RWPE1 (cell line): ENCODE data around the gene COL27A1.

Experiments
- CTCF ChIA-PET: fragments of 350-600 bp; sonication (Branson Sonifier 250); formaldehyde crosslinking; extraction: SDS; loops from one replicate; lab custom pipeline; 2021; lab: Yijun Ruan, JAX
- POLR2A ChIA-PET: fragments of 400-600 bp; formaldehyde crosslinking; extraction: SDS; loops from one replicate; lab custom pipeline; 2020; ENCODE audit warnings: antibody characterized with exemption; ENCODE audit not compliant: low non-redundant PET; lab: Yijun Ruan, JAX
- DNase-seq: peaks from one replicate; pipeline ENCODE4 v3.0.0; 2012; ENCODE audit warnings: low spot score
- H3K27ac ChIP-seq: fragments of 450-650 bp; 2 replicates; pipeline ENCODE4 v1.5.1; 2017
- CTCF ChIP-seq: fragments of 450-650 bp; conservative IDR thresholded peaks from 2 replicates; pipeline ENCODE4 v1.5.1; 2017; ENCODE audit warnings: low read depth, mild to moderate bottlenecking

COL27A1 gene

DNA sequence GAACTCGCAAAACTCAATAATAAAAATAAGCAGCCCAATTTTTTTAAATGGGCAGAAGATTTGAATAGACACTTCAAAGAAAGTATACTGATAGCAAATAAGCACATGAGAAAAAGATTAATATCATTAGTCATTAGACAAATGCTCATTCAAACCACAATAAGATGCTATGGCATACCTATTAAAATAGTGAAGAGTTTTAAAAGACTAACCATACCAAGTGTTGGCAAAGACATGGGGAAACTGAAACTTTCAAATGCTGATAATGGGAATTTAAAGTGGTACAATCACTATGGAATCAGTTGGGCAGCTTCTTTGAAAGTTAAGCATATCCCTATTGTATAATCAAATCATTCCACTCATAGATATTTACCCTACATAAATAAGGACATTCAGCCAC lies 141.0 kb downstream of the COL27A1 start:
- H3K27ac ChIP-seq, result no peak overlapping the region
- no peak for DNase-seq
- CTCF ChIA-PET, result no interaction called here
- POLR2A ChIA-PET, result no interaction called here
- TF ChIP-seq CTCF, result no peak

DNA sequence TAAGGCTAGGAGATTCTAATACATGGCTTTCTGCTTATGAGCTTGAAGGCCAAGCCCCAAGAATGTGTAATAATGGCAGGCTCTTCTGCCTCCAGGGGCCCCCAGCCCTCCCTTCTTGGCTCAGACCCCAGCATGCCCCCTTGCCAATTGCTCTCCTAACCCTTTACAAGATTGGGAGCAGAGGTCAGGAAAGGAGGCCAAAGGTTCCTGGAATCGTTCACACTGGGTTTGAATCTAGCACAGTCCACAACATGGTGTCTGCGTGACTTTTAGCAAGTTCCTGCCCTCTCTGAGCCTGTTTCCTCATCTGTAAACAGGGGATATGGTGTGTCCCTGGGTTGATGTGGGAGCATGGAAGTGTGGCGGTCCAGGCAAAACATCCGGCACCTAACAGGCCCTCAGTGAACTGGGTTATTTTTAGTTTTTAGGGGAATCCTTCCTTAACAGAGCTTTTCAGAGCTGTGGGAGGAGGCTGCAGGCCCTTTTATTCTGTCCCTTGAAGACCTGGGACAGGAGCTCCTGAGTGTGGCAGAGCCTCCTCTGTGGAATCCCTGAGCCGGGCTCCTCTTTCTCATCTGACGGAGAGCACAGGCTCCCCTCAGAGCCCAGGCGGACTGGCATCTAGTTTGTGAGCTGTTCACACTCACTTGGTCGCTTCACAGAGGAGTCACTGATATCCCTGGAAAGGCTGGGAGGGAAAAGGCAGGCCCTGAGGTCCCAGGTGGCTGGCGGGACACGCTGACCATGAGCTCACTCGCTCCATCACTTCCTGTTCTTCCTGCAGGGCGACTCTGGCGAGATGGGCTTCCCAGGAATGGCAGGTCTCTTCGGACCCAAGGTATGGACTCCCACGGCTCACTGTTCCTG lies 144.2 kb downstream of the COL27A1 start:
- H3K27ac ChIP-seq, result no peak overlapping the region
- no peak for TF ChIP-seq CTCF
- ChIA-PET CTCF (interaction anchor here (0.6 to 2.8 kb wide), 3 partner anchors 9 to 191 kb away, joined by 3 to 15 read pairs (median 15); no protein-coding TSS in a partner anchor), POLR2A (no interaction called here)
- DNase-seq, result no peak

- POLR2A ChIA-PET, result no interaction called here
- CTCF ChIA-PET, result interaction anchor here (0.5 to 2.8 kb wide), 4 partner anchors 9 to 199 kb away, joined by 3 to 15 read pairs (median 10); no protein-coding TSS in a partner anchor
- no peak for DNase-seq
- H3K27ac ChIP-seq, result no peak overlapping the region
- TF ChIP-seq CTCF, result no peak
Measured at GRCh38 chr9:114300153-114300845, 145.0 kb downstream of the COL27A1 start.

DNA sequence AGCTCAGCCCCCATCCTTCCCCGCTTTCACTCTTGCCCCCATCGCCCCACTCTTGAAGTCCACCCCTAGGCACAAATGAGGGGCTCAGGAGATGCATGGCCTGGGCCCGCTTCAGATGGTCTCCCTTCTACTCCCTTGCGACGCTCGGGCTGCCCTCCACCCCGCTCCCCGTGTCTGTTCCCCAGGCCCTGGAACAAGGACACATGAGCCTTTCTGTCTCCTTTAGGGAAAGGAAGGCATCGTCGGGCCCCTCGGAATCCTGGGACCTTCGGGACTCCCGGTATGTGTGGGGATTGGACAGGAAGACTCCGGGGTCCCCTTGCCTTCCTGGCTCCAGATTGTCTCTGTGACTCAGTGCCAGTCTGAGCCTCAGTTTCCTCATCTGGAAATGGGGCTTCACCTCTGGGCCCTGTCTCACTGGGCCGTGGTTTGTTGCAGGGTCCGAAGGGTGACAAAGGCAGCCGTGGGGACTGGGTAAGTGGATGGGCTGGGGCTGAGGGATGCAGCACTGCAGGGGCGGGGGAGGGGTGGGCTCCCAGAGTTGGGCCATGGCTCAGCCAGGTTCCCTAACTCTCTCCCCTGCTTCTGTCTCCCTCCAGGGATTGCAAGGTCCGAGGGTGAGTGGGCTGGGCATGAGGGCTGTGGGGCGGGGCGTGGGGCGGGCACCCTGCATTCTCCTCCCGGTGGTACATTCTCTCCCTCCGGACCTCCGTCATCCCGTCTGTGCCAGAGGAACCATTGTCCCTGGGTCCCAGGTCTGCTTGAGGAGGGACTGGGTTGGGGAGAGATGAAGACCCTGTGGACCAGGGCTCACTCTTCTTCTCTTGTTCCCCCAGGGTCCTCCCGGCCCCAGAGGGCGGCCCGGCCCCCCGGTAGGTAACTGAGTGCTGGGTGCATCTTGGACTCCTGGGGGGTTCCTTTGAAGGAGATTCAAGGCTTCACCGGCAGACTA lies 145.8 kb downstream of the COL27A1 start:
- TF ChIP-seq CTCF, result no peak
- POLR2A ChIA-PET, result no interaction called here
- CTCF ChIA-PET, result interaction anchor here (0.7 kb wide), 1 partner anchor 10 kb away, joined by 4 read pairs; no protein-coding TSS in a partner anchor
- H3K27ac ChIP-seq, result no peak overlapping the region
- no peak for DNase-seq

DNA sequence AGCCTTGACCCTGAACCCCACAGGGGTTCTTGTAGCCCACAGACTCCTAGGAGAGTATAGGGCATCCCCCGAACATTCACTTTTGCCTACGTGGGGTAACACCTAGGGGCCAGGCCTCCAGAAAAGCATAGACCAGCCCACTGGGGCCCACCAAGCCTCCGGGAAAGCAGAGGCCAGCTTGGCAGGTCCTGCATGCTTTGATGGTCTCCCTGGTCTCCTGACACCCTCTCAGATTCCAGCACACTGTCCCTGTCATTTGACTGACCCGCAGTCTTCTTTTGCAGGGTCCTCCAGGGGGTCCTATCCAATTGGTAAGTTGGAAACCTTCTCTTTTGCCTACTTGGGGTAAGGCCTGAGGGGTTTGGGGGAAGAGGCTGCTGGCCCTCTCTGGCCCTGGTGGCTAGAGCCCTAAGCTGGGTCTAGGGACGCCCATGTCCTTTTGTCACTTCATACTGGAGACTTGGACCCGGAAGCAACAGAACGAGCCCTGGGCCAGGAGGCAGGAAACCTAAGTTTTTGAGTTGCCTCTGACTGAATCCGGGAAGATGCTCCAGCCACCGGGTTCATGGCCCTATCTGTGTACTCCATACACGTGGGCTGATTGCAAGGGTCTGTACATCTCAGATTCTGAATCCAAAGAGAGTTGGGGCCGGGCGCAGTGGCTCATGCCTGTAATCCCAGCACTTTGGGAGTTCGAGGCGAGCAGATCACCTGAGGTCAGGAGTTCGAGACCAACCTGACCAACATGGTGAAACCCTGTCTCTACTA lies 146.6 kb downstream of the COL27A1 start:
- no peak overlapping the region for H3K27ac ChIP-seq
- DNase-seq, result no peak
- ChIA-PET POLR2A (no interaction called here), CTCF (interaction anchor here (0.7 kb wide), 1 partner anchor 11 kb away, joined by 4 read pairs; no protein-coding TSS in a partner anchor)
- no peak for TF ChIP-seq CTCF
